Breast epithelium (tissue), 4 donors: Measurements from ENCODE around the gene XYLT1. TPM values are rescaled to one million over a fixed set of nuclear protein-coding genes. Genes with fewer than 3 reads are reported as not detected.

Experiments
- DNase-seq, 2 donors: peaks; one replicate each; pipeline ENCODE4 v3.0.0-alpha.2; 2019; ENCODE audit warnings: low spot score in 2 of 2
- H3K27ac ChIP-seq, 2 donors: fragments of 200-600 bp; sonication (generic) in 1 of 2; one replicate each; pipeline ENCODE4 v1.5.1; 2016 to 2019; ENCODE audit warnings: mild to moderate bottlenecking in 1 of 2
- H3K27me3 ChIP-seq, 2 donors: fragments of 200-600 bp; sonication (generic) in 1 of 2; one replicate each; pipeline versions ENCODE4 v1.5.1 to v1.6.0; 2017 to 2019; ENCODE audit warnings: control low read depth in 1 of 2, mild to moderate bottlenecking in 1 of 2
- H3K36me3 ChIP-seq: fragments of 200-600 bp; one replicate; pipeline ENCODE4 v1.5.1; 2019
- H3K4me1 ChIP-seq, 2 donors: fragments of 200-600 bp; sonication (generic); one replicate each; pipeline ENCODE4 v1.5.1; 2016 to 2019; ENCODE audit warnings: control low read depth in 1 of 2
- H3K4me3 ChIP-seq, 3 donors: fragments of 200-600 bp; sonication (generic); 1 replicate in 2 of 3; 2 replicates in 1 of 3; pipeline ENCODE4 v1.5.1; 2016 to 2019; ENCODE audit warnings: mild to moderate bottlenecking in 3 of 3, moderate library complexity in 2 of 3
- H3K9me3 ChIP-seq, 2 donors: fragments of 200-600 bp; sonication (generic) in 1 of 2; one replicate each; pipeline ENCODE4 v1.5.1; 2016 to 2019; ENCODE audit warnings: control low read depth in 1 of 2
- POLR2A ChIP-seq: fragments of 450-650 bp; IDR thresholded peaks from one replicate; pipeline ENCODE4 v1.6.1; 2016; ENCODE audit warnings: antibody characterized with exemption, mild to moderate bottlenecking, moderate library complexity
- POLR2AphosphoS5 ChIP-seq, 3 donors: sonication (generic); formaldehyde crosslinking; IDR thresholded peaks; one replicate each; pipeline ENCODE4 v1.6.1; 2017; ENCODE audit warnings: antibody characterized with exemption in 3 of 3
- intact Hi-C: fragments of 100-400 bp; cut with DNase I; formaldehyde crosslinking; loops from one replicate; pipeline ENCODE4 v1.15.1; 2023; ENCODE audit warnings: low total_unique reads
- total RNA-seq, 3 donors: library from RNA; depleted of rRNA; stranded (reverse); fragments of >200 nt; gene quantifications; one replicate each; pipeline ENCODE4 v1.1.0, GENCODE V29; 2016
- TF ChIP-seq, protein P1 (sequence below), 3 donors: fragments of 450-650 bp; IDR thresholded peaks; one replicate each; pipeline ENCODE4 v1.5.1; 2016 to 2017; ENCODE audit warnings: antibody characterized with exemption in 3 of 3, mild to moderate bottlenecking in 3 of 3, moderate library complexity in 3 of 3

The XYLT1 gene
- total RNA-seq, 3 donors from 2014 or later, result 11.9 to 32.8 (median 13.8) TPM

- intact Hi-C loops, result no loop called here
- DNase-seq, result no peak
- H3K27ac ChIP-seq, result no peak overlapping the region
- H3K9me3 ChIP-seq, result no peaks in the 10 kb centered on the region
- H3K4me1 ChIP-seq, result no peaks in the 10 kb centered on the region
- H3K4me3 ChIP-seq, result no peak overlapping the region
- TF ChIP-seq, protein P1, sequence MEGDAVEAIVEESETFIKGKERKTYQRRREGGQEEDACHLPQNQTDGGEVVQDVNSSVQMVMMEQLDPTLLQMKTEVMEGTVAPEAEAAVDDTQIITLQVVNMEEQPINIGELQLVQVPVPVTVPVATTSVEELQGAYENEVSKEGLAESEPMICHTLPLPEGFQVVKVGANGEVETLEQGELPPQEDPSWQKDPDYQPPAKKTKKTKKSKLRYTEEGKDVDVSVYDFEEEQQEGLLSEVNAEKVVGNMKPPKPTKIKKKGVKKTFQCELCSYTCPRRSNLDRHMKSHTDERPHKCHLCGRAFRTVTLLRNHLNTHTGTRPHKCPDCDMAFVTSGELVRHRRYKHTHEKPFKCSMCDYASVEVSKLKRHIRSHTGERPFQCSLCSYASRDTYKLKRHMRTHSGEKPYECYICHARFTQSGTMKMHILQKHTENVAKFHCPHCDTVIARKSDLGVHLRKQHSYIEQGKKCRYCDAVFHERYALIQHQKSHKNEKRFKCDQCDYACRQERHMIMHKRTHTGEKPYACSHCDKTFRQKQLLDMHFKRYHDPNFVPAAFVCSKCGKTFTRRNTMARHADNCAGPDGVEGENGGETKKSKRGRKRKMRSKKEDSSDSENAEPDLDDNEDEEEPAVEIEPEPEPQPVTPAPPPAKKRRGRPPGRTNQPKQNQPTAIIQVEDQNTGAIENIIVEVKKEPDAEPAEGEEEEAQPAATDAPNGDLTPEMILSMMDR (IDR thresholded peaks at IDR 0.05), result no peak
- TF ChIP-seq POLR2A, result no peak
- TF ChIP-seq POLR2AphosphoS5 (IDR thresholded peaks at IDR 0.05), result no peak
- no peaks in the 10 kb centered on the region for H3K36me3 ChIP-seq
- no peaks in the 10 kb centered on the region for H3K27me3 ChIP-seq
Measured at GRCh38 chr16:17237350-17237944, 233.3 kb downstream of the XYLT1 start.

DNA sequence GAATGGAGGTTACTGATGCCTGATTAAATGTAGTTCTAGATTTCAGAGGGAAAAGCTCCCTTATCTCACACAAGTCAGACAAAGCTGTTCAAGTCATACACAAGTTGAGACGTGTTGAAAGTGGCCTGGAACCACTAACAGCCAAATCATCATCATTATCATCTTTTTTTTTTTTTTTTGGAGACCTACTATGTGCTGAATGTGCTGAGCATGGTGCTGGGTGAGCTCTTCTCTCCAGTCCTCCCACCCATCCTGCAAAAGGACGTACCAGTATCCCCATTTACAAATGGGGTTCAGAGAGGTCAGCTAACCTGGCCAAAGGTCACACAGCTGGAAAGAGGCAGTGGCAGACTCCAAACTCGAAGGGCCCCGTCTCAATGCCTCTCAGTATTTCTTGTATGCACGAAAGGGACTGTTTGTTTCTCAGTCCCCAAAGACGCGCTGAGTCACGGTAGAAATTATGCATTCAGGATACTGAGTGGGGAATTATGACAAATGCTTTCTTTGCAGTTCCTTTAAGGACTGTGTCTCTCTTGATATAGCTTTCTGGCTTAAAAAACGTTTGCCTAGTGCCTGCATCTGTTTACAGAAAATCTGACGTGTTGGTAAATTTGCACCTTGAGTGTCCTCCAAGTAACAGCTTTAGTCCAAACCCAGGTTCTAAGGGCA lies 235.5 kb downstream of the XYLT1 start:
- H3K36me3 ChIP-seq, result no peaks in the 10 kb centered on the region
- no peaks in the 10 kb centered on the region for H3K27me3 ChIP-seq
- TF ChIP-seq POLR2AphosphoS5 (IDR thresholded peaks at IDR 0.05) (no peak), POLR2A (no peak)
- TF ChIP-seq, protein P1 (IDR thresholded peaks at IDR 0.05), result no peak
- H3K9me3 ChIP-seq, result no peaks in the 10 kb centered on the region
- no peaks in the 10 kb centered on the region for H3K4me1 ChIP-seq
- intact Hi-C loops, result no loop called here
- no peak overlapping the region for H3K4me3 ChIP-seq
- no peak for DNase-seq
- no peak overlapping the region for H3K27ac ChIP-seq

DNA sequence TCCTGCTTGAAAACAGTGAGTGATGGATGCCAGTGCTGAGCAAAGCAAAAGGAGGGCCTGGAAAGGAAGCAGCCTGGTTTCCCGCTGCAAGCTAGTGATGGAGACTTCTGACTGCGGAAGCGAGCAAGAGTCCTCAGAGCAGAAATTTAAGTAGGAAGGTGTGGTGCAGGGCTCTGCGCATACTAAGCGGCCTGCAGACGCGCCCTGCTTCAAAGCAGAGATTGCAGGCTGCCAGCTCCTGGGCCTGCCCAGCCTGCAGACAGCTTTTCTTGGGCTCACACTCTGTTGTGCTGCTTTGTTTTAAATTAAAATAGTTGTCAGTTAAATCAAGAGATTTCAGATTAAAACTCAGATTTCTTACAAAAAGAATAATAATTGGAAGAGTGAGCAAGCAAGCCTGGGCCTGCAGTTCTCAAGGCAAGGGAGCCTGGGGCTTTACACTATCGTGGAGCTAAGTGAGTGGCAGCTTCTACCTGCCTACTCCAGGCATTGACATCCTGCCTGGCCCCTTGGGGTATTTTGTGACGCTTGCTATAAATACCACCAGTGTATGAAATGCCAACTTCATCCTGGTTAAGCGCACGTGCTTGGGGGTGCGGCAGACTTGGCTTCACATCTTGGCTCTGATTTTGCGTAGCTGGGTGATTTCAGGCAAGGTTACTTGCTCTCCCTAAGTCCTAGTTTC lies 237.3 kb downstream of the XYLT1 start:
- H3K27ac ChIP-seq, result no peak overlapping the region
- TF ChIP-seq, protein P1 (IDR thresholded peaks at IDR 0.05), result no peak
- TF ChIP-seq POLR2AphosphoS5 (IDR thresholded peaks at IDR 0.05) (no peak), POLR2A (no peak)
- intact Hi-C loops, result no loop called here
- H3K4me1 ChIP-seq, result no peaks in the 10 kb centered on the region
- no peak overlapping the region for H3K4me3 ChIP-seq
- no peaks in the 10 kb centered on the region for H3K9me3 ChIP-seq
- no peaks in the 10 kb centered on the region for H3K27me3 ChIP-seq
- no peaks in the 10 kb centered on the region for H3K36me3 ChIP-seq
- DNase-seq, result no peak

GRCh38 chr16:17232487-17232886 lies 238.3 kb downstream of the XYLT1 start:
- Histone ChIP-seq H3K27ac (no peak overlapping the region), H3K4me3 (no peak overlapping the region), H3K4me1 (no peaks in the 10 kb centered on the region), H3K36me3 (no peaks in the 10 kb centered on the region), H3K9me3 (no peaks in the 10 kb centered on the region), H3K27me3 (no peaks in the 10 kb centered on the region)
- TF ChIP-seq, protein P1 (IDR thresholded peaks at IDR 0.05), result no peak
- TF ChIP-seq POLR2A (no peak), POLR2AphosphoS5 (IDR thresholded peaks at IDR 0.05) (no peak)
- intact Hi-C loops, result no loop called here
- no peak for DNase-seq

DNA sequence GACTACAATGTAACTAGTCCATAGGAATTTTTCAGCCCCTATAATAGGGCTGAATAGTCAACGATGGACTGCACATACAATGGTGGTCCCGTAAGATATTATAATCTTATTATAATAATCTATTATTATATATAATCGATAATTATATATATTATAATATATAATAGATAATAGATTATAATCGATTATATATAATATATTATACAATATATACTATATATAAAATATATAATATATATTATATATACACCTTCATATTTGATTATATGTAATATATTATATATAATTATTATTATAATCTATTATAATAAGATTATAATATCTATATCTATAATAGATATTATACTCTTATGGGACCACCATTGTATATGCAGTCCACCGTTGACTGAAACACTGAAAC lies 238.8 kb downstream of the XYLT1 start:
- intact Hi-C loops, result no loop called here
- no peaks in the 10 kb centered on the region for H3K9me3 ChIP-seq
- DNase-seq, result no peak

More for the DNA sequence above, 238.8 kb downstream of the XYLT1 start:
- no peak for TF ChIP-seq POLR2A
- no peak for TF ChIP-seq POLR2AphosphoS5 (IDR thresholded peaks at IDR 0.05)
- TF ChIP-seq, protein P1 (IDR thresholded peaks at IDR 0.05), result no peak
- H3K27me3 ChIP-seq, result no peaks in the 10 kb centered on the region
- no peaks in the 10 kb centered on the region for H3K4me1 ChIP-seq
- H3K36me3 ChIP-seq, result no peaks in the 10 kb centered on the region
- H3K4me3 ChIP-seq, result no peak overlapping the region
- H3K27ac ChIP-seq, result no peak overlapping the region
